ENCODE measurements around the gene CD200. TPM values are rescaled to one million over a fixed set of nuclear protein-coding genes. Genes with fewer than 3 reads are reported as not detected.

The CD200 gene
- total and polyA plus RNA-seq, 9 of the 15 experiments (the other 6 are each of a cell fraction or from before 2014, with no cell fraction given) = 0.13 TPM; not detected in 8

DNA sequence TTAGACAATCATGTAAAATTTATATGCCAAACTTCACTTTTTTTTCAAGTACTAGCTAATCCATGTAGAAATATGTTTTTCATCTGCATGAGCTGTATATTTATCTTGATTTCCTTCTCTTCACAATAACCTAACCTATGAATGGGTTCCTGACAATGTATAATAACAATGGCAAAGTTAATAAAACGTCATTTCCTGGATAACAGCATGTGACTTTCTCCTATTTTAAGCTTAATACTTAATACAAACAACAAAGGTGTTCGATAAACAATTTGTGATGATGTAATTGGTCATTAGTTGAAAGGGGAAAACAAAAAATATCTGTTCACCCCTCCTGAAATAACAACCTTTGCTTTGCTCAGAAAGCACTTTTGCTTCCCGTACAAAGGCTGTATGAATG is 20.4 kb downstream of the CD200 start (continued):
- TF ChIP-seq MCM5 (IDR thresholded peaks at IDR 0.05; ENCODE audit: low read depth) = no peak
- no peak for TF ChIP-seq NEUROD1 (IDR thresholded peaks at IDR 0.05; ENCODE audit: borderline replicate concordance, low read depth, low read length, partially characterized antibody)
- TF ChIP-seq RBM34 (IDR thresholded peaks at IDR 0.05; ENCODE audit: borderline replicate concordance, insufficient read depth, low read length) = no peak
- TF ChIP-seq, protein P1, sequence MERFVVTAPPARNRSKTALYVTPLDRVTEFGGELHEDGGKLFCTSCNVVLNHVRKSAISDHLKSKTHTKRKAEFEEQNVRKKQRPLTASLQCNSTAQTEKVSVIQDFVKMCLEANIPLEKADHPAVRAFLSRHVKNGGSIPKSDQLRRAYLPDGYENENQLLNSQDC (CRISPR knock-in tag; IDR thresholded peaks at IDR 0.05) = no peak

DNA sequence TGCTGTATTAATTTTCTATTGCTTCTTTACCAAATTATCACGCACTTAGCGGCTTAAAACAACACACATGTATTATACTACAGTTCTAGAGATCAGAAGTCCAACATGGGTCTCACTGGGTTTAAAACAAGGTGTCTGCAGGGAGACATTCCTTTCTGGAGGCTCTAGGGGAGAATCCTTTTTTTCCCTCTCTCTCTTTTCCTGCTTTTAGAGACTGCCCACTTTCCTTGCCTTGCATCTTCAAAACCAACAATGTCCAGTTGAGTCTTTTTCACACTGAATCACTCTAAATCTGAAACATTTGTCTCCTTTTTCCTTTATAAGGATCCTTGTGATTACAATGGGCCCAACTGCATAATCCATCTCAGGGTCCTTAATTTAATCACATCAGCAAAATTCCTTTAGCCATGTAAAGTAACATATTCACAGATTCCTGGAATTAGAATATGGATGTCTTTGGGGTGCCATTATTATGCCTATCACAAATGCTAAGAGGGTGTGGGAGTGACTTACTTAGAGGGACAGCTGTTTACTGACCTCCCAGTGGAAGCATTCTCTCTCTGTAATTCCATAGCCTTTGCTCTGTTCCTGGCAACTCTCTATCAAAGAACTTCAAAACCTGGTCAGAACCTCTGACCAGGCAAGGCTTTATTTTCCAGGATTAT is 21.8 kb downstream of the CD200 start:
- Histone ChIP-seq H4K20me1 (replicated peaks; ENCODE audit: control insufficient read depth, insufficient read depth, low read length) (no peaks in the 10 kb centered on the region), H2AFZ (ENCODE audit: low read depth, low read length) (no peak overlapping the region), H3K79me2 (ENCODE audit: control insufficient read depth, insufficient read depth, low read length) (no peaks in the 10 kb centered on the region), H3K36me3 (ENCODE audit: control insufficient read depth, insufficient read depth, low read length) (no peaks in the 10 kb centered on the region), H3K4me2 (ENCODE audit: insufficient read depth, low read length) (no peak overlapping the region), H3K27ac (ENCODE audit: extremely low read depth, low read depth, low read length) (no peak overlapping the region), H3K4me1 (replicated peaks in 1 of 2; ENCODE audit: control insufficient read depth in 2 of 2, insufficient read depth in 2 of 2, low read length in 2 of 2) (no peaks in the 10 kb centered on the region), H3K4me3 (no peak overlapping the region), H3K9me3 (replicated peaks; ENCODE audit: control insufficient read depth, insufficient read depth, low read depth, low read length) (no peaks in the 10 kb centered on the region), H3K9ac (ENCODE audit: insufficient read depth in 1 of 2, low read depth in 2 of 2, low read length in 2 of 2) (no peak overlapping the region), H3K9me1 (ENCODE audit: control insufficient read depth, insufficient read depth, low read length) (no peaks in the 10 kb centered on the region), H3K27me3 (ENCODE audit: control insufficient read depth in 2 of 2, insufficient read depth in 2 of 2, low read length in 2 of 2) (peaks cover 0 to 5% of the 10 kb centered on the region in 2 experiments; a peak in 3 of 5 replicates)
- 0% methylated on average over 2 of the region's 2 CpGs for WGBS (ENCODE audit: insufficient coverage, low coverage, missing lambda C conversion rate)
- TF ChIP-seq ZNF551 (CRISPR knock-in tag; IDR thresholded peaks at IDR 0.05) (no peak), WHSC1 (IDR thresholded peaks at IDR 0.05; ENCODE audit: low read length) (no peak), TAF9B (IDR thresholded peaks at IDR 0.05; ENCODE audit: partially characterized antibody) (no peak), HMG20A (CRISPR knock-in tag; conservative IDR thresholded peaks at IDR 0.05) (no peak)
- TF ChIP-seq, protein P2, sequence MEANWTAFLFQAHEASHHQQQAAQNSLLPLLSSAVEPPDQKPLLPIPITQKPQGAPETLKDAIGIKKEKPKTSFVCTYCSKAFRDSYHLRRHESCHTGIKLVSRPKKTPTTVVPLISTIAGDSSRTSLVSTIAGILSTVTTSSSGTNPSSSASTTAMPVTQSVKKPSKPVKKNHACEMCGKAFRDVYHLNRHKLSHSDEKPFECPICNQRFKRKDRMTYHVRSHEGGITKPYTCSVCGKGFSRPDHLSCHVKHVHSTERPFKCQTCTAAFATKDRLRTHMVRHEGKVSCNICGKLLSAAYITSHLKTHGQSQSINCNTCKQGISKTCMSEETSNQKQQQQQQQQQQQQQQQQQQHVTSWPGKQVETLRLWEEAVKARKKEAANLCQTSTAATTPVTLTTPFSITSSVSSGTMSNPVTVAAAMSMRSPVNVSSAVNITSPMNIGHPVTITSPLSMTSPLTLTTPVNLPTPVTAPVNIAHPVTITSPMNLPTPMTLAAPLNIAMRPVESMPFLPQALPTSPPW (CRISPR knock-in tag; IDR thresholded peaks at IDR 0.05) = no peak
- DNase-seq (ENCODE audit: extremely low read depth in 1 of 4, low spot score in 3 of 4) (no peak), ATAC-seq (no peak), FAIRE-seq (no peak)
- POLR2A ChIA-PET = no interaction called here
- in situ Hi-C loops (cut with MboI) (no loop called here), intact Hi-C loops (cut with micrococcal nuclease) (no loop called here)
- BruUV-seq (replicated peaks) = no TSS peak
- CTCF ChIA-PET (ENCODE audit: low intra/inter-chr PET ratio) = no interaction called here

Measured in K562 (cell line).